ENCODE data around the gene SLITRK3.

- TF ChIP-seq CTCF (IDR thresholded peaks at IDR 0.05) (no peak), ZFX (IDR thresholded peaks at IDR 0.05; ENCODE audit: borderline replicate concordance) (no peak)
Measured at GRCh38 chr3:165188452-165188851, 7.7 kb downstream of the SLITRK3 start.

Measured in 22Rv1 (cell line).